OCI-LY7 (cell line): ENCODE data around the gene MRPL12.

Experiments used
- CTCF ChIP-seq: fragments of 200-600 bp; sonication (generic); conservative IDR thresholded peaks from 2 replicates; pipeline ENCODE4 v1.5.1; 2014; ENCODE audit warnings: mild to moderate bottlenecking, antibody characterized with exemption, low read length, moderate library complexity, mixed read lengths
- EZH2phosphoT487 ChIP-seq: fragments of 200-600 bp; sonication (generic); IDR thresholded peaks from 2 replicates; pipeline ENCODE4 v1.6.1; 2018; ENCODE audit warnings: low read depth, borderline replicate concordance, mild to moderate bottlenecking, mixed run types, antibody characterized with exemption, low read length, moderate library complexity, mixed read lengths

- TF ChIP-seq CTCF (no peak), EZH2phosphoT487 (no peak)
Measured at GRCh38 chr17:81666342-81667191, 36.6 kb upstream of the MRPL12 start, which contains the start of the genes CCDC137 and OXLD1.
